Cardiac fibroblast (primary cell): ENCODE data around the gene WWC2.
"Not testable (repeated sequence)": the region's sequence is repeated elsewhere in the genome, so short reads cannot be mapped to it uniquely, and the experiment has no call there.

ENCODE experiments used
- DNase-seq, 2 donors: peaks; one replicate each; pipeline versions ENCODE4 v3.0.0 to v3.0.0-alpha.2; 2010; ENCODE audit warnings: low read depth in 2 of 2
- H3K4me3 ChIP-seq, 2 donors: replicated peaks in 1 of 2; 1 replicate in 1 of 2; 2 replicates in 1 of 2; pipeline ENCODE4 v1.5.1; 2011; ENCODE audit warnings: low read depth in 2 of 2, low read length in 2 of 2, mild to moderate bottlenecking in 2 of 2, moderate library complexity in 1 of 2
- TF ChIP-seq, protein P1 (sequence below): IDR thresholded peaks from one replicate; pipeline ENCODE4 v1.5.1; 2011; ENCODE audit warnings: low read depth, mild to moderate bottlenecking, low read length, inconsistent platforms

Gene WWC2

DNA sequence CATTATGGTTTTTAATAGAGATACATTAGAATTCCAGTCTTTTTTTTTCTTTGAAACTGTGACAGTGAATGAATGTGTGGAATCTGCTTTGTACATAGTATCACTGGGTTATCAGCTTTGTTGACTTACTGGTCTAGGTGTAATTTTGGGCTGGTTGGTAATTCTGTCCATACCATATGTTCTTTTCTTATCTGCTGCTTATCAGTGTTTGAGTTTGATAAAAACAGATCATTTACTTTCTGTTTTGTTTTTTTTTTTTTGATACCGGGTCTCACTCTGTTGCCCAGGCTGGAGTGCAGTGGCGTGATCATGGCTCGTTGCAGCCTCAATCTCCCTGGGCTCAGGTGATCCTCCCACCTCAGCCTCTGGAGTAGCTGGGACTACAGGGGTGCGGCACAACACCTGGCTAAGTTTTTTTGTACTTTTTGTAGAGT lies 12.4 kb downstream of the WWC2 start:
- DNase-seq: no peak
- TF ChIP-seq, protein P1, sequence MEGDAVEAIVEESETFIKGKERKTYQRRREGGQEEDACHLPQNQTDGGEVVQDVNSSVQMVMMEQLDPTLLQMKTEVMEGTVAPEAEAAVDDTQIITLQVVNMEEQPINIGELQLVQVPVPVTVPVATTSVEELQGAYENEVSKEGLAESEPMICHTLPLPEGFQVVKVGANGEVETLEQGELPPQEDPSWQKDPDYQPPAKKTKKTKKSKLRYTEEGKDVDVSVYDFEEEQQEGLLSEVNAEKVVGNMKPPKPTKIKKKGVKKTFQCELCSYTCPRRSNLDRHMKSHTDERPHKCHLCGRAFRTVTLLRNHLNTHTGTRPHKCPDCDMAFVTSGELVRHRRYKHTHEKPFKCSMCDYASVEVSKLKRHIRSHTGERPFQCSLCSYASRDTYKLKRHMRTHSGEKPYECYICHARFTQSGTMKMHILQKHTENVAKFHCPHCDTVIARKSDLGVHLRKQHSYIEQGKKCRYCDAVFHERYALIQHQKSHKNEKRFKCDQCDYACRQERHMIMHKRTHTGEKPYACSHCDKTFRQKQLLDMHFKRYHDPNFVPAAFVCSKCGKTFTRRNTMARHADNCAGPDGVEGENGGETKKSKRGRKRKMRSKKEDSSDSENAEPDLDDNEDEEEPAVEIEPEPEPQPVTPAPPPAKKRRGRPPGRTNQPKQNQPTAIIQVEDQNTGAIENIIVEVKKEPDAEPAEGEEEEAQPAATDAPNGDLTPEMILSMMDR: no peak
- no peak overlapping the region for H3K4me3 ChIP-seq

DNA sequence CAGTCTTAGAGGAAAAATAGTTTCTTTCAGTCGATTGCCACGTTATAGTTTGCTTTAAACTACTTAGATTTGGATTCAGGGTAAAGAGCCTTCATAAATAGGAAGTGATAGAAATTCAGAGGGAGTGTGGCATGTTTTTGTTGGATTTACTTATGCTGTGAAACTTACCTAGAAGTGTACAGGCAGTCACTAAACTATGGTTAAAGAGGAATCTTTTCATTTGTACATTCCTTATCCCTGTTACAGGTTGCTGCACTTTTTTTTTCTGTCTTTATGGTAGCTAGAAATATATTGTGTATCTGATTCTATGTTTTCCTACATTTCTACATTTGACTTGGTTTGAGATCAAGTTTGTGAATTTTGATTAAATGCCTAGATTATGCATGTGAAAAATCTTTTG lies 19.1 kb downstream of the WWC2 start:
- H3K4me3 ChIP-seq: no peak overlapping the region
- TF ChIP-seq, protein P1: no peak
- DNase-seq: peak in 1 of 2 donors; percentile 36

DNA sequence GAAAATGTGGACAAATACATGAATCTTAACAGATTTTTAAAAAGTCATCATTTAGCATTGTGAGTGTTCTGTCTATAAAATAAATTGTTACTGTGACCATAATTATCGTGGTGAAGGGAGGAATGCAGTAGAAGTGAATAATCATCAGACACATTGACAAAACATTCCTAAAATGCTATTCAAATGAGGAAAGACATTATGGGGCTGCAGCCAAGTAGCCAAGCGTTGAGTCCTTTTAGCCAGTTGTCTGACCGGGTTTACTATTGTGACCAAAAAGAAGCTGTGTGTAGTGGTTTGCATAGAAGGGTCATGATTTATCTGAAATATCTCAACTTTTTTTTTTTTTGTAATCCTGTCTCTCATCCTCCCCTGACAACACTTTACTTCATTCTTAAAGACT lies 19.5 kb downstream of the WWC2 start:
- peak; percentile 81 to 94 for DNase-seq
- peak overlapping the region in 1 of 2 donors; percentile 7 for H3K4me3 ChIP-seq
- TF ChIP-seq, protein P1: no peak

DNA sequence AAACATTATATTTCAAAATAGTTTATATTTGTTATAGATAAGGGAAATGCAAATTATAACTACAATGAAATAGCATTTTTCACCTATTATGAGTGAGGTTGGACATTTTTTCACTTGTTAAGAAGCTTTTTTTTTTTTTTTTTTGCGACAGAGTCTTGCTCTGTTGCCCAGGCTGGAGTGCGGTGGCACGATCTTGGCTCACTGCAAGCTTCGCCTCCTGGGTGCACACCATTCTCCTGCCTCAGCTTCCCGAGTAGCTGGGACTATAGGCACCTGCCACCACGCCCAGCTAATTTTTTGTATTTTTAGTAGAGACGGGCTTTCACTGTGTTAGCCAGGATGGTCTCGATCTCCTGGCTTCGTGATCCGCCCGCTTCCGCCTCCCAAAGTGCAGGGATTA lies 22.6 kb downstream of the WWC2 start:
- not testable (repeated sequence) for DNase-seq, H3K4me3 ChIP-seq

DNA sequence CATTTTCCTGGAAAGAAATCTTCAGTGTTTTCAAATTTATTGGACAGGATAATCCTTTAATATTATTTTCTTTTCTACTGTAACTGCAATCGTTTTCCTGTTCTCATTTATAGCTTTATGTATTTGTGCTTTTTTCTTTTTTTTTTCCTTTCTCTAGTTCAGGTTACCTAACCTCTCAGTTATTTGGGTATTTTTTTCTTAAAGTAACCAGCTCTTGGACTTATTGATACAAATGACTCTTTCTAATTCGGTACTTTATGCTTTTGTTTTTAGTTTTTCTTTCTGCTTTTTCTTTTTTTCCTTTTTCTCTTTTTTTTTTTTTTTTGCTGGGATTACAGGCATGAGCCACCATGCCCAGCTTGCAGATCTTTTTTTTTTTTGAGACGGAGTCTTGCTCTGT lies 25.2 kb downstream of the WWC2 start:
- no peak overlapping the region for H3K4me3 ChIP-seq
- no peak for DNase-seq
- TF ChIP-seq, protein P1: no peak

DNA sequence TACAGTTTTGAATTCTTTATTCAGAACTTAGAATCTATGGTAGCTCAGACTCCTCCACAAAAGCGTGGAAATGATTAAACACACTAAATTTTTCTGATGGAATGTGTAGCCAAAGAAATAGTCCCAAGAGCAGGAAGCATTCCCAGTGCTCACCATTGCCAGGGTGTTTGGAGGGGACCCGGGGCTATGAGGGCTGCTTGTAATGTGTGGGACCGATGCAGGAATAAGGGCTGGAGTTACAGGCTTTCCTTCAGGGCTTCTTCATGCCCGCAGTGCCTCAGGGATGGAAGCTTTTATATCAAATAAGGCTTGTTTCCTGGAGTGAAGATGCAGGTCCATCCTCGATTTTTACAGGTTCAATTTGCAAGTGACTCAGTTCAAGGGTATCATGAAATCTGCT lies 25.8 kb downstream of the WWC2 start:
- TF ChIP-seq, protein P1: no peak
- no peak for DNase-seq
- H3K4me3 ChIP-seq: no peak overlapping the region

DNA sequence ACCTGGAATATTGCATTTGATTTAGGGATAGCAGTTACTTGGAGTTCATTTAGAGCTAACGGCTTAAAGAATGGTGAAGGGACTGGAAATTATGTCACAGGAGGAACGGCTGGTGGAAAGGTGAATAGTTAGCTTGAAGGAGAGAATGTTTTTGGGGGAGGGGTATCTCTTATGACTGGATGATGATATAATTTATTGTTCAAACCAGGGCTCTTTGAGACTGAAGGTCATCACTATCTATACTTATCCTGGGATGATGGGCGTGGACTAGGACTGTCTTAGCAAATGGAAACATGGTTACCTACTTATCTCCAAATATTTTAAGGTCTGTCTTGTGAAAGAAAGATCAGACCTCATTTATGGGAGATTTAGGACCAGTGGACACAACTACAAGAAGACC lies 30.1 kb downstream of the WWC2 start:
- DNase-seq: no peak
- TF ChIP-seq, protein P1: no peak
- no peak overlapping the region for H3K4me3 ChIP-seq
